Hepatocyte (in vitro differentiated cells): ENCODE measurements around the gene ZNF407. TPM values are rescaled to one million over a fixed set of nuclear protein-coding genes. Genes with fewer than 3 reads are reported as not detected.

Source experiments
- DNase-seq: peaks from one replicate; pipeline ENCODE4 v3.0.0-alpha.2; 2016; ENCODE audit warnings: low spot score
- H2AFZ ChIP-seq: fragments of 200-600 bp; sonication (generic); 2 replicates; pipeline ENCODE4 v1.6.0; 2016; ENCODE audit warnings: antibody characterized with exemption, mild to moderate bottlenecking
- H3K27ac ChIP-seq: fragments of 200-600 bp; sonication (generic); 2 replicates; pipeline ENCODE4 v1.5.1; 2016; ENCODE audit warnings: mild to moderate bottlenecking
- H3K27me3 ChIP-seq: fragments of 200-600 bp; sonication (generic); 2 replicates; pipeline ENCODE4 v1.6.1; 2016
- H3K36me3 ChIP-seq: fragments of 200-600 bp; sonication (generic); replicated peaks from 2 replicates; pipeline ENCODE4 v1.5.1; 2016; ENCODE audit warnings: low read depth; ENCODE audit not compliant: insufficient read depth
- H3K4me1 ChIP-seq: fragments of 200-600 bp; sonication (generic); 2 replicates; pipeline ENCODE4 v1.5.1; 2016; ENCODE audit warnings: mild to moderate bottlenecking, moderate library complexity; ENCODE audit not compliant: insufficient read depth
- H3K4me2 ChIP-seq: fragments of 200-600 bp; sonication (generic); 2 replicates; pipeline ENCODE4 v1.6.0; 2016
- H3K4me3 ChIP-seq: fragments of 200-600 bp; sonication (generic); 2 replicates; pipeline ENCODE4 v1.5.1; 2016; ENCODE audit warnings: mild to moderate bottlenecking
- H3K79me2 ChIP-seq: fragments of 200-600 bp; sonication (generic); 2 replicates; pipeline ENCODE4 v1.6.0; 2017; ENCODE audit warnings: mild to moderate bottlenecking
- H3K9me2 ChIP-seq: fragments of 200-600 bp; sonication (generic); replicated peaks from 2 replicates; pipeline ENCODE4 v1.6.0; 2017; ENCODE audit warnings: mild to moderate bottlenecking; ENCODE audit not compliant: insufficient read depth
- H3K9me3 ChIP-seq: fragments of 200-600 bp; sonication (generic); 2 replicates; pipeline ENCODE4 v1.5.1; 2016; ENCODE audit warnings: low read depth, mild to moderate bottlenecking
- H4K20me1 ChIP-seq: fragments of 200-600 bp; sonication (generic); 2 replicates; pipeline ENCODE4 v1.6.0; 2016; ENCODE audit warnings: mild to moderate bottlenecking; ENCODE audit not compliant: insufficient read depth, poor library complexity, severe bottlenecking
- CTCF ChIP-seq: fragments of 200-600 bp; sonication (generic); IDR thresholded peaks from 2 replicates; pipeline ENCODE4 v1.5.1; 2016; ENCODE audit warnings: antibody characterized with exemption, mild to moderate bottlenecking; ENCODE audit not compliant: poor library complexity
- EZH2 ChIP-seq: fragments of 200-600 bp; sonication (generic); IDR thresholded peaks from 2 replicates; pipeline ENCODE4 v1.6.1; 2016; ENCODE audit warnings: antibody characterized with exemption, mild to moderate bottlenecking, borderline replicate concordance
- EZH2phosphoT487 ChIP-seq: fragments of 200-600 bp; sonication (generic); IDR thresholded peaks from one replicate; pipeline ENCODE4 v1.6.1; 2018; ENCODE audit warnings: antibody characterized with exemption, mild to moderate bottlenecking, low read depth, moderate library complexity; ENCODE audit not compliant: unreplicated experiment, severe bottlenecking
- WGBS: methylation state at CpG from one replicate; pipeline ENCODE4 v1.1.6; 2016; ENCODE audit warnings: low lambda C conversion rate; ENCODE audit errors: missing lambda C conversion rate; 5-methylcytosine and 5-hydroxymethylcytosine counted together
- polyA plus RNA-seq: library from polyadenylated mRNA; unstranded; fragments of >200 nt; fragmentation: Nextera tagmentation; extraction: Ambion mirVana; gene quantifications from 2 replicates; pipeline ENCODE4 v1.2.1, GENCODE V29; 2016
- total RNA-seq: library from RNA; depleted of rRNA; stranded (reverse); fragments of >200 nt; gene quantifications from 2 replicates; pipeline ENCODE4 v1.2.3, GENCODE V29; 2014

Gene ZNF407
- total and polyA plus RNA-seq, 2 experiments from 2014 or later = 3.2 to 12.4 TPM

GRCh38 chr18:75060185-75060584 is 462.5 kb downstream of the ZNF407 start:
- Histone ChIP-seq H3K4me2 (no peak overlapping the region), H3K9me2 (no peaks in the 10 kb centered on the region), H3K27me3 (no peaks in the 10 kb centered on the region), H3K9me3 (no peaks in the 10 kb centered on the region), H3K27ac (no peak overlapping the region), H3K79me2 (no peaks in the 10 kb centered on the region), H3K36me3 (no peaks in the 10 kb centered on the region), H4K20me1 (no peaks in the 10 kb centered on the region), H3K4me1 (no peaks in the 10 kb centered on the region), H3K4me3 (no peak overlapping the region), H2AFZ (no peak overlapping the region)
- TF ChIP-seq CTCF (no peak), EZH2 (no peak), EZH2phosphoT487 (no peak)
- DNase-seq = no peak
- 98% methylated on average over 16 of the region's 21 CpGs for WGBS

GRCh38 chr18:75062297-75062886 is 464.7 kb downstream of the ZNF407 start:
- Histone ChIP-seq H3K79me2 (no peaks in the 10 kb centered on the region), H3K9me2 (no peaks in the 10 kb centered on the region), H3K4me1 (no peaks in the 10 kb centered on the region), H3K36me3 (no peaks in the 10 kb centered on the region), H3K9me3 (no peaks in the 10 kb centered on the region), H3K4me3 (no peak overlapping the region), H3K27me3 (no peaks in the 10 kb centered on the region), H4K20me1 (no peaks in the 10 kb centered on the region), H2AFZ (no peak overlapping the region), H3K27ac (no peak overlapping the region), H3K4me2 (no peak overlapping the region)
- DNase-seq = no peak
- WGBS = 95% methylated on average over 16 of the region's 16 CpGs
- no peak for TF ChIP-seq EZH2
- no peak for TF ChIP-seq EZH2phosphoT487
- TF ChIP-seq CTCF = no peak

- Histone ChIP-seq H3K27ac (no peak overlapping the region), H3K9me3 (no peaks in the 10 kb centered on the region), H4K20me1 (no peaks in the 10 kb centered on the region), H3K9me2 (no peaks in the 10 kb centered on the region), H3K4me3 (no peak overlapping the region), H3K4me1 (no peaks in the 10 kb centered on the region), H3K4me2 (no peak overlapping the region), H3K27me3 (no peaks in the 10 kb centered on the region), H3K36me3 (no peaks in the 10 kb centered on the region), H3K79me2 (no peaks in the 10 kb centered on the region), H2AFZ (no peak overlapping the region)
- WGBS = 97% methylated on average over 27 of the region's 27 CpGs
- DNase-seq = no peak
- no peak for TF ChIP-seq CTCF
- TF ChIP-seq EZH2 = no peak
- TF ChIP-seq EZH2phosphoT487 = no peak
These were observed 465.5 kb downstream of the ZNF407 start for GRCh38 chr18:75063196-75063595.
